HL-60/S4 (cell line): ENCODE data around the gene CRTC1.

Experiments used
- in situ Hi-C: fragments of 300-500 bp; cut with MboI; formaldehyde crosslinking; loops from 2 replicates; pipeline ENCODE4 v1.14.3; 2022; ENCODE audit warnings: low sequenced_read_pairs

The CRTC1 gene

GRCh38 chr19:18683109-18683957, at the start of gene CRTC1:
TSS of gene CRTC1 (plus strand) at chr19:18683680. CDS start at chr19:18683703, 23 bp downstream.
- in situ Hi-C loops: no loop called here

DNA sequence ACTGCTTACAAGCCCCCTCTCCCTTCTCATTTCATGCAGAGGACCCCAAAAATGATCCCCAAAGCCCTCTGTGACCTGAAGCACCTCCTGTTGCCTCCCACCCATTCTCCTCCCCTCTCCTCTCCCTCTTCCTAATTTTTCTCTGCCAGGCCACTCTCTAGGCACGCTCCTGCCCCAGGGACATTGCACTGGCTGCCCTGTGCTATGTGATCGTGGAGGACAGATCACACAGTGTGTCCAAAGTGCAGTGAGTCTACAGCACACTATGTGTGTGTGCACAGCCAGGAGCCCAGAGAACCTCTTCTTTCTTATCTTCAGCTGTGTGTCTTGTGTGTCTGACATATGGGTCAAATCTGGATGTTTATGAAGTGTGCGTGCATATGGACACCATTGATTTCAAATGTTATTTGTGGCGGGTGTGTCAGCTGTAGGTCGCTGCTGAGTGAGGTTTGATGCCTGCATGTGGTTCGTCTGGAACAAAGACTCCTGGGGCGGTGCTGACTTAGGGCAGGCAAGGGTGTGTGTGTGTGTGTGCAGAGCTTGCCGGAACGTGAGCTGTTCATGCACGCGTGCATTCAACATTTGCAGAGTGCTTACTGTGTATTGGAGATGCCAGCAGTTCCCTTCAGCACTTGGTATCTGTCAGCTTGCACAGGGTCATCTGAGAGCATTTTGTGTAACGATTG, 48.7 kb upstream of the CRTC1 start:
- in situ Hi-C loops: no loop called here

- in situ Hi-C loops: no loop called here
Observed at GRCh38 chr19:18635831-18636182, 47.7 kb upstream of the CRTC1 start.

DNA sequence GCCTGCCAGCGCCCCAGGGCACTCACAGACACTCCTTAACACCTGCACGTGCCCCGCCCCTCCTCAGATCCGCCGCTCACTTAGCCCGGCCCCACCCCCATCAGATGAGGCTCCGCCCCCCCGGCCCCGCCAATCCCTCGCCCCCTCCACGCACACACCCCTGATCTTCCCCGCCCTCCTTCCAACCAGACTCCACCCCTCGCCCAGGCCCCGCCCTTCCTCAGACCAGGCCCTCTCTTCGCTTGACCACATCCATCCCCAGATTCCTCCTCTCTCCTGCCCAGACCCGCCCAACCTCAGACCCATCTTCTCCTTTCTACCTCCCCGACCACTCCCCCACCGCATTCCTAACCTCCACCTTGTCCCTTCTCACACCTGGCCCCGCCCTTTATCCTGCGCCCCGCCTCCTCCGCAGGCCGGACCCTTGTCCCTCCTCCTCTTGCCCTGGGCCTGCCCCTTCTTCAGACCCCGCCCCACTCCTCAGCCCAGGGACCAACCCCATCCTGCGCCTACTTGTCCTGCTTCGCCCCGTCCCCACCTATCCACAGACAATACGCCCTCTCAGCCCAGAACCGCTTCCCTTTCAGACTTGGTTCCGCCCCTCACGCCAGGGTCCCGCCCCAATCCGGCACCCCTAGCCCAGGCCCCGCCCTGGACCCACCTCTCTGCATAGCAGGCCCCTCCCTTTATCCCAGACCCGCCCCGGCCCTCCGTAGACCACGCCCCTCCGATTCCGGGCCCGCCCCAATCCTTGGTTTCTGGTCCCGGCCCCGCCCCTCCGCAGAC, 47.1 kb upstream of the CRTC1 start:
- in situ Hi-C loops: no loop called here

DNA sequence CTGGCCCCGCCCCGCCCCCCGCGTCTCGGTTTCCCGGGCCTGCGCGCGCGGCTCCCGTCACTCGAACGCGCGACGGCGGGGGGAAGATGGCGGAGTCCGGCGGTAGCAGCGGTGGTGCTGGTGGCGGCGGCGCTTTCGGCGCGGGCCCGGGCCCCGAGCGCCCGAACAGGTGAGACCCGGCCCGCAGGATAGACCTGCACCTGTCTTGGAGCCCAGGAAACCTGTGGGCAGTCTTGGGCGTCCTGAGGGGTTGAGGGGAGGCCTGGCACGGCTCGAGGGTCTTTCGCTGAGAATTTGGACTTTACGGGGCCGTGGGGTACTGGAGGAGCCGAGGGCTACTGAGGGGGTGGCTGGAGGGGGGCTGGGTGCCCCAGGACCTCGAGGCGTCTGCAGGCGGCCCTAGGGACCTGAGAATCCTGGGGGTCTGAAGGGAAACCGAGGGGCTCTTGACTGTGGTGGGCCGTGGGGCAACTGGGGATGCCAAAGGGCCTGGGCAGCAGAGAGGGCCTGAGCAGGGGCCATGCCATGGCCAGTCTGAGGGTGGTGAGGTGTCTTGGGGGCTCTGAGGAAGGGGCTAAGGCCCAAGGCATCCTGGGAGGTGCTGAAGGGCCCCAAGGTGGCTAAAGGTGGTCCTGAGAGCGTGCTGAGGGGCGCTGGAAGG, 46.4 kb upstream of the CRTC1 start, which contains the start of gene KLHL26:
Gene KLHL26 (plus strand): TSS at position 60 of the 661 bp plus-strand sequence. CDS start 27 bp downstream, at position 87.
- in situ Hi-C loops: no loop called here

DNA sequence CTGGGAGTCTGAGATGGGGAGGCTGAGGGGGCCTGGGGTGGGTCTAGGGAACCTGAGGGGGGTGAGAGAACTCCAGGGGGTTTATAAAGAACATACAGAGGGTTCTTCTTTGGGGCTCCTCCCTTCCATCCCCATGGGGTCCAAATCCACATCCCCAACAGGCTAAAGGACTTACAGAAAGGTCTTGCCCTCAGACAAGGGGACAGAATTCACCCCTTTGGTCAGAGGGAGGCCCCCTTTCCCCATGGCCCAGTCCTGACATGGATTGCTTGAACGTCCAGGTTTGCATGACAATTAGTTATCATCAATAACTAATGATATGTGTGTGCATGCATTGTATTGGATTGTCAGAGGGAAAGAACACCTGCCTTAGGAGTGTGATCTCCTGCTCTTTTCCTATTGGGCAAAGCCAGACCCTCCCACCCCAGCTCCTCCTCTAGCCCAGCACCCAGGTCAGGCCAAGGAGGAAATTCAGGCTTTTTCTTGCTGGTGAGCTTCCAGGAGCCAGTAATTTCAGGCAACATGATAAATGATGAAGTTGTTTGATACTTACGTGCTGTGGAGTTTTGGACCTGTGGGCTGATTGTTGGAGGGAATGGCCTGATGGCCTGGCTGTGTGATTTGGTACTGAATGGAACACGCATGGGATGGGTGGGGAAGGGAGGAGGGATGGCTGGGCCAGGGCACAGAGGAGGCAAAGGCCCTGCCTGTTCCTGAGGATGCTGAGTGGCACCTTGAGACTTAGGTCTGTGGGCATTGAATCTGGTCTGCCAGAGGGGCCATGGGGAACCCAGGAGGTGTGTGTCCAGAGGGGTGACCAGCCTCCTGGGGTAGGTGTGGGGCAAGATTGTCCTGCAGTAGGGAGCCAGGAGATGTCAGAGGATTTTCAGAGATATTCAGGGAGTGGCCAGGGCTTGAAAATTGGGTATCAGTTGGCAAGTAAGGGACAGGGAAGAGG, 45.5 kb upstream of the CRTC1 start:
- in situ Hi-C loops: no loop called here

DNA sequence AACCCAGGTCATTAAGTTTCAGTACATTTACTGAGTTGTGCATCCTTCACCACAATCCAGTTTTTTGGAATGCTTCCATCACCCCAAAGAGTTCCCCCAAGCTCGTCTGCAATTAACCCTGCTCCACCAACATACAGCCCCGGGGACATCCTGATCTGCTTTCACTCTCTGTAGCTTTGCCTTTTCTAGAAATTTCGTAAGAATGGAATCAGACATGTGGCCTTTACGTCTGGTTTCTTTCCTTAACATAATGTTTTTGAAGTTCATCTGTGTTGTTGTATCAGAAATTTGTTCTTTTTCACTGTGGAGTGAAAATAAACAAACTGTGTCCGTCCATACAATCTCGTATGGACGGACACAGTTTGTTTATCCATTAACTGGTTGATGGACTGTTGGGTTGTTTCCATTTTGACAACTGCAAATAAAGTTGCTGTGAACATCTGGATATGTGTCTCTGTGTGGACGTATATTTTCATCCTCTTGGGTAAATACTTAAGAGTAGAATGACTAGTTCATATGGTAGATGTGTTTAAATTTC, 43.7 kb upstream of the CRTC1 start:
- in situ Hi-C loops: no loop called here

DNA sequence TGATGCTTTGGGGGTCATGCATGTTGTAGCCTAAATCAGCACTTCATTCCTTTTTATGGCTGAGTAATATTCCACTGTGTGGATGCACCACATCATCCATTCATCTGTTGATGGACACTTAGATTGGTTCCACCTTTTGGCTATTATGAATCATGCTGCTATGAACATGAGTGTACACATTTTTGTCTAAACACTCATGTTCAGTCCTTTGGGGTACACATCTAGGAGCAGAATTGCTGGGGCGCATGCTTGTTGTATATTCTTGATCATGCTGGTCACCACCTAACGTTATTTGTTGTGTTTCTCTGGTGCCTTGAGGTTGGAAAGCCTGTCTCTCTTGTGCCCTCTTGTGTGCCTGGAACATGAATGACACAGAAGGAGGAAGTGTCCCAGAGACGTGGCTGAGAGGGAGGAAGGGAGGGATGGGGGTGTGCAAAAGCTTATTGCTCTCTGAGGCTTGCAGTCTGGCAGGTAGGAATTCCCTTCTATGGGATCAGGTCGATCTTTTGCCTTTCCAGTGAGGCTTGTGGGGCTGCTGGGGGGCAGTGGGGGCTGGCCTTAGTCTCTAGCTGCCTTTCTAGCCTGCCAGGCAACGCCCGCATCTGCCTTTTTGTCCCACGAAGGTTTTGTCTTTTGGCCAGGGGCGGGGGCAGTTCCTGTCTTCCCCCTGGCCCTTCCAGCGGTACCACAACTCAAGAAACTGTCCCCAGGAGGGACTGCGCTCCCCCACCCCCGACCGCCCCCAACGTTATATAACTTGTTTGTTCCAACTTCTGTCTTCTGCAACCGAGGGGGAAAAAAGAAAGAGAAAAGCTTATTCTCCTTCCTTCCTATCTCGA, 39.1 kb upstream of the CRTC1 start:
- in situ Hi-C loops: no loop called here

GRCh38 chr19:18645035-18645511, 38.4 kb upstream of the CRTC1 start:
- in situ Hi-C loops: no loop called here

GRCh38 chr19:18646535-18647370, 36.7 kb upstream of the CRTC1 start:
- in situ Hi-C loops: no loop called here

GRCh38 chr19:18647371-18647767, 36.1 kb upstream of the CRTC1 start:
- in situ Hi-C loops: no loop called here

GRCh38 chr19:18647807-18648206, 35.7 kb upstream of the CRTC1 start:
- in situ Hi-C loops: no loop called here

DNA sequence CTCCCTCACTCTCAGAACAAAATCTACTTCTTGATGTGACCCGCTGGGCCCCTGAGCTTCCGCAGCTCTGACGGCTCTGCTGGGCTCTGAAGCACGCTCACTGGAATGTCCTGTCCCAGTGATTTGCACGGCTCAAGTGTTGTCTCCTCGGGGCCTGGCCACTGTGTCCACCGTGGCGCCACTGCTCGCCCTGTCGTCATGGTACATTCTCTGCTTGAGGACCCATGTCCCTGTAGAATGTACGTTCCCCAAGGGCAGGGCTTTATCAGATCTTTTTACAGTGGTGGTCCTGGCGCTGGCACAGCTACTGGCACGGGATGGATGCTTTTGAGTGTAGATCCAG, 34.5 kb upstream of the CRTC1 start:
- in situ Hi-C loops: no loop called here

DNA sequence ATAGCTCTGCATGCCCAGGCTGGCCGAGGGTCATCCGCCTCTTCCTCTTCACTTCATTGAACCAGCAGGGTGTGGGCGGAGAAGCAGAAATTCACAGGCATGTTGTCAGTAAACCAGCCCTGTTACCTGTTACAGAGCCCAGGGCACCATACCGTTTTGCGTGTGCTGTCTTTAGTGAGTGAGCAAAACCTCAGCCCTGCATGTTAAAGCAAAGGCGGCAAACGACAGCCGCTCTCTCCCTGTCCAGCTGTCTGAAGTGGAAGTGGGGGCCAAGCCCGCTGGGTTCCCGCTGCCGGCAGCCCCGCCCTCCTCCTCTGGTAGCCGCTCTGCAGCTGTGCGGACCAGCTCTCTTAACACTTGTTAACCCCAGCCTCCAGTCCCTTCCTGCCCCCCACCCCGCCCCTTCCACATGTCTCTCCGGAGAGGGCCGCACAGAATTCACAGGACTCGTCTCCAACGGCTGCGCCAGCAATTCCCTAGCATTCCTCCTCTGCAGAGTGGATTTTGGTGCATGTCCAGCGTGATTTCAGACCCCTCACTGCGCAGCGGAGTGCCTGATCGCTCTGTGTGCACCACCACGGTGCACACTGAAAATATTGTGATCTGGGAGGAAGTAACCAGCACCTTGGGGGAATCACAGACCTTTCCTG, 34.0 kb upstream of the CRTC1 start:
- in situ Hi-C loops: no loop called here

- in situ Hi-C loops: no loop called here
Observed at GRCh38 chr19:18650021-18650390, 33.5 kb upstream of the CRTC1 start.

DNA sequence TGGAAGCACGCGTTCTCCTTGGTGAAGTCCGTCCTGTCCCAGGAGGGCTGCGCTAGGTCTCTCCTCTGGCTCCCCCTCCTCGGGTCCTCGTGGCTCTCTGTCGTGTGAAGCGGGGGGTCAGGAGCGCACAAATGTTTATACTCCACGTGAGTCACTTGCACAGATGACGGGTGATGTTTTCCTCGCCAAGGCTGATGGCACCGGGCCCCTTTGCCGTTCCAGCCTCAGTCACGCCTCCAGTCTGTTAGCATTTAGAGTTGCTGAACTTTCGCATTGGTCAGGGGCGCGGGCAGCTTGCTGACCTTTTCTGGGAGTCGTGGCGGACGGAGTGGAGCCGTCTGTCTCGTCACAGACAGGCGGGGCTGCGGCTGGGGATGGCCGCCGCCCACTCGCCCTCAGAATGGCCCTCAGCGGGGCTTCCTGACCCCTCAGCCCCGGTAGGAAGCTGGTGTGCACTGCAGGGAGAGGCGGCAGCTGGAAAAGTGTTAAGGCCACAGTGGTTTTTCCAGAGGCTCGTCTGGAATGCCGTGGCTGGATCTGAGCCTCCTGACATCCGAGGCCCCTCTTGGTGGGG, 32.9 kb upstream of the CRTC1 start:
- in situ Hi-C loops: no loop called here

DNA sequence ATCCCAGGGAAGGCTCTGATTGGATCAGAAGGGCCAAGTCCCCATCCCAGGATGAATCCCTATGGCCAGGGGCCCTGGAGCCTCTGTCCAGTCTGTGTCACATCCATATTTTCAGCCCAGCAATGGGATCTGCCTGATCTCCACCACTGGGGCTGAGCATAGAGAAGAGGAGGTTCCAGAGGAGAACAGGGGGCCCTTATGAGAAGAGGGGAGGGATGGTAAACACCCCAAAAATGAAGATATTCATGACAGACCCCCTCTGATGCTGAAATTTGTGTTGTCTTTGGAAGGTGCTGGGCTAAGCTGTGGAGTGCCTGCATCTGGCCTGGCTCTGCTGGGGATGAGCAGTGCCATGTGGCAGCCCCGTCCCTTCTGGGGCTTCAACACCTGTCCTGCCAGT, 32.2 kb upstream of the CRTC1 start:
- in situ Hi-C loops: no loop called here
